Activated naive CD4-positive, alpha-beta T cell treated with anti-CD3 and anti-CD28 coated beads, Interleukin-2, amount 50 U/mL, for 24 hours (primary cell): ENCODE measurements around the gene SPG21.

Experiments
- H3K27ac Mint-ChIP-seq: one replicate; pipeline ENCODE4 v1.8.0; 2021; ENCODE audit warnings: mild to moderate bottlenecking, mixed read lengths
- H3K27me3 Mint-ChIP-seq: one replicate; pipeline ENCODE4 v1.8.0; 2021; ENCODE audit warnings: mixed read lengths
- H3K36me3 Mint-ChIP-seq: one replicate; pipeline ENCODE4 v1.8.0; 2021; ENCODE audit warnings: mixed read lengths
- H3K4me1 Mint-ChIP-seq: one replicate; pipeline ENCODE4 v1.8.0; 2021; ENCODE audit warnings: mixed read lengths
- H3K4me3 Mint-ChIP-seq: one replicate; pipeline ENCODE4 v1.8.0; 2021; ENCODE audit warnings: mild to moderate bottlenecking, mixed read lengths
- H3K9me3 Mint-ChIP-seq: one replicate; pipeline ENCODE4 v1.8.0; 2021; ENCODE audit warnings: mixed read lengths

SPG21 gene

GRCh38 chr15:64961013-64961412 lies 28.7 kb downstream of the SPG21 start:
- H3K4me3 Mint-ChIP-seq = no peak overlapping the region
- H3K27me3 Mint-ChIP-seq = no peaks in the 10 kb centered on the region
- H3K27ac Mint-ChIP-seq = no peak overlapping the region
- no peaks in the 10 kb centered on the region for H3K4me1 Mint-ChIP-seq
- H3K36me3 Mint-ChIP-seq = peaks cover 25% of the 10 kb centered on the region
- H3K9me3 Mint-ChIP-seq = no peaks in the 10 kb centered on the region

GRCh38 chr15:64960153-64960552 lies 29.6 kb downstream of the SPG21 start:
- H3K4me1 Mint-ChIP-seq = no peaks in the 10 kb centered on the region
- H3K9me3 Mint-ChIP-seq = no peaks in the 10 kb centered on the region
- H3K36me3 Mint-ChIP-seq = peaks cover 28% of the 10 kb centered on the region
- H3K27me3 Mint-ChIP-seq = no peaks in the 10 kb centered on the region
- no peak overlapping the region for H3K27ac Mint-ChIP-seq
- no peak overlapping the region for H3K4me3 Mint-ChIP-seq

GRCh38 chr15:64959128-64959527 lies 30.6 kb downstream of the SPG21 start:
- Mint-ChIP-seq H3K4me3 (no peak overlapping the region), H3K4me1 (peaks cover 10% of the 10 kb centered on the region), H3K36me3 (peaks cover 28% of the 10 kb centered on the region), H3K27me3 (no peaks in the 10 kb centered on the region), H3K27ac (no peak overlapping the region), H3K9me3 (no peaks in the 10 kb centered on the region)

GRCh38 chr15:64954395-64954794 lies 35.3 kb downstream of the SPG21 start:
- H3K36me3 Mint-ChIP-seq = peaks cover 16% of the 10 kb centered on the region
- H3K4me3 Mint-ChIP-seq = no peak overlapping the region

GRCh38 chr15:64951777-64952418 lies 37.8 kb downstream of the SPG21 start:
- no peaks in the 10 kb centered on the region for H3K27me3 Mint-ChIP-seq
- no peak overlapping the region for H3K4me3 Mint-ChIP-seq
- H3K36me3 Mint-ChIP-seq = peaks cover 9% of the 10 kb centered on the region
- peak overlapping the region; percentile 86 for H3K27ac Mint-ChIP-seq
- peaks cover 38% of the 10 kb centered on the region for H3K4me1 Mint-ChIP-seq
- H3K9me3 Mint-ChIP-seq = no peaks in the 10 kb centered on the region

More at GRCh38 chr15:64954395-64954794, 35.3 kb downstream of the SPG21 start:
- Mint-ChIP-seq H3K4me1 (peaks cover 38% of the 10 kb centered on the region), H3K9me3 (no peaks in the 10 kb centered on the region), H3K27ac (peak overlapping the region; percentile 92), H3K27me3 (no peaks in the 10 kb centered on the region)

- Mint-ChIP-seq H3K4me3 (no peak overlapping the region), H3K4me1 (peaks cover 38% of the 10 kb centered on the region), H3K27ac (peak overlapping the region; percentile 89), H3K9me3 (no peaks in the 10 kb centered on the region), H3K36me3 (peaks cover 10% of the 10 kb centered on the region), H3K27me3 (no peaks in the 10 kb centered on the region)
These were observed 38.8 kb downstream of the SPG21 start for GRCh38 chr15:64950888-64951287.

GRCh38 chr15:64949383-64950186 lies 40.1 kb downstream of the SPG21 start:
- peaks cover 5% of the 10 kb centered on the region for H3K36me3 Mint-ChIP-seq
- H3K27ac Mint-ChIP-seq = no peak overlapping the region
- H3K27me3 Mint-ChIP-seq = no peaks in the 10 kb centered on the region
- no peaks in the 10 kb centered on the region for H3K9me3 Mint-ChIP-seq
- no peak overlapping the region for H3K4me3 Mint-ChIP-seq
- H3K4me1 Mint-ChIP-seq = peaks cover 33% of the 10 kb centered on the region

GRCh38 chr15:64948916-64949315 lies 40.8 kb downstream of the SPG21 start:
- no peaks in the 10 kb centered on the region for H3K27me3 Mint-ChIP-seq
- peaks cover 26% of the 10 kb centered on the region for H3K4me1 Mint-ChIP-seq
- no peaks in the 10 kb centered on the region for H3K9me3 Mint-ChIP-seq
- H3K4me3 Mint-ChIP-seq = no peak overlapping the region
- peaks cover 5% of the 10 kb centered on the region for H3K36me3 Mint-ChIP-seq
- H3K27ac Mint-ChIP-seq = no peak overlapping the region

- no peaks in the 10 kb centered on the region for H3K27me3 Mint-ChIP-seq
- peaks cover 9% of the 10 kb centered on the region for H3K4me1 Mint-ChIP-seq
- H3K36me3 Mint-ChIP-seq = peaks cover 5% of the 10 kb centered on the region
- no peak overlapping the region for H3K4me3 Mint-ChIP-seq
- H3K9me3 Mint-ChIP-seq = no peaks in the 10 kb centered on the region
- H3K27ac Mint-ChIP-seq = peak overlapping the region; percentile 69
These were observed 42.5 kb downstream of the SPG21 start for GRCh38 chr15:64947211-64947610.

- Mint-ChIP-seq H3K4me3 (no peak overlapping the region), H3K27me3 (no peaks in the 10 kb centered on the region), H3K36me3 (peaks cover 4% of the 10 kb centered on the region), H3K4me1 (no peaks in the 10 kb centered on the region), H3K27ac (no peak overlapping the region), H3K9me3 (no peaks in the 10 kb centered on the region)
These were observed 44.8 kb downstream of the SPG21 start for GRCh38 chr15:64944961-64945360.

GRCh38 chr15:64943512-64944225 lies 46.0 kb downstream of the SPG21 start:
- Mint-ChIP-seq H3K9me3 (no peaks in the 10 kb centered on the region), H3K27me3 (no peaks in the 10 kb centered on the region), H3K4me1 (no peaks in the 10 kb centered on the region), H3K27ac (peak overlapping the region; percentile 41), H3K4me3 (no peak overlapping the region), H3K36me3 (peaks cover 4% of the 10 kb centered on the region)

GRCh38 chr15:64942356-64942755 lies 47.4 kb downstream of the SPG21 start:
- no peak overlapping the region for H3K4me3 Mint-ChIP-seq
- no peaks in the 10 kb centered on the region for H3K4me1 Mint-ChIP-seq
- H3K27me3 Mint-ChIP-seq = no peaks in the 10 kb centered on the region
- H3K36me3 Mint-ChIP-seq = peaks cover 6% of the 10 kb centered on the region
- no peaks in the 10 kb centered on the region for H3K9me3 Mint-ChIP-seq
- no peak overlapping the region for H3K27ac Mint-ChIP-seq

GRCh38 chr15:64938192-64938591 lies 51.5 kb downstream of the SPG21 start:
- Mint-ChIP-seq H3K36me3 (peaks cover 8% of the 10 kb centered on the region), H3K4me1 (no peaks in the 10 kb centered on the region), H3K4me3 (no peak overlapping the region), H3K9me3 (no peaks in the 10 kb centered on the region), H3K27me3 (no peaks in the 10 kb centered on the region), H3K27ac (no peak overlapping the region)

GRCh38 chr15:64934023-64934422 lies 55.7 kb downstream of the SPG21 start:
- H3K9me3 Mint-ChIP-seq = no peaks in the 10 kb centered on the region
- H3K27ac Mint-ChIP-seq = no peak overlapping the region
- H3K36me3 Mint-ChIP-seq = peaks cover 6% of the 10 kb centered on the region
- no peaks in the 10 kb centered on the region for H3K4me1 Mint-ChIP-seq
- H3K4me3 Mint-ChIP-seq = no peak overlapping the region
- H3K27me3 Mint-ChIP-seq = no peaks in the 10 kb centered on the region

- H3K4me3 Mint-ChIP-seq = no peak overlapping the region
- H3K27ac Mint-ChIP-seq = no peak overlapping the region
- no peaks in the 10 kb centered on the region for H3K4me1 Mint-ChIP-seq
- H3K9me3 Mint-ChIP-seq = no peaks in the 10 kb centered on the region
- H3K27me3 Mint-ChIP-seq = no peaks in the 10 kb centered on the region
- H3K36me3 Mint-ChIP-seq = peaks cover 4% of the 10 kb centered on the region
These were observed 58.3 kb downstream of the SPG21 start for GRCh38 chr15:64931381-64931780.
